Measurements from ENCODE around the gene CNBP.
A peak's percentile ranks its signal among the peaks of the same experiment; 100 is the strongest.

Gene CNBP

GRCh38 chr3:129121016-129121791 lies 62.5 kb downstream of the CNBP start:
- WGBS (ENCODE audit: extremely low coverage, insufficient coverage, insufficient read length) = no CpG with 5 or more reads among the region's 80 CpGs
- Histone ChIP-seq H3K23ac (ENCODE audit: low read length) (no peak overlapping the region), H3K14ac (ENCODE audit: low read length) (peak overlapping the region; percentile 96), H4K12ac (ENCODE audit: low read depth, low read length) (peak overlapping the region; percentile 68), H3K79me1 (ENCODE audit: low read length) (peaks cover 16% of the 10 kb centered on the region), H2AK5ac (ENCODE audit: low read length) (peak overlapping the region; percentile 90), H3K4ac (ENCODE audit: low read depth, low read length) (peak overlapping the region; percentile 54), H3K36me3 (ENCODE audit: control insufficient read depth in 1 of 2, insufficient read depth in 2 of 2, low read length in 2 of 2) (peaks cover 4 to 5% of the 10 kb centered on the region in 2 experiments), H3K9me3 (ENCODE audit: insufficient read depth, low read depth, low read length) (peaks cover 2% of the 10 kb centered on the region), H2AFZ (ENCODE audit: insufficient read depth, low read length, poor library complexity) (peak overlapping the region; percentile 56), H2BK5ac (ENCODE audit: low read depth, low read length, poor library complexity) (peak overlapping the region; percentile 50), H2BK12ac (ENCODE audit: low read length) (no peak overlapping the region), H3K4me1 (ENCODE audit: control insufficient read depth in 1 of 2, insufficient read depth in 2 of 2, low read length in 2 of 2) (peaks cover 11 to 16% of the 10 kb centered on the region in 2 experiments), H3K9ac (ENCODE audit: low read length) (peak overlapping the region; percentile 86), H3K79me2 (ENCODE audit: control insufficient read depth, insufficient read depth, low read length, poor library complexity) (peaks cover 16% of the 10 kb centered on the region), H4K91ac (ENCODE audit: low read depth, low read length) (peak overlapping the region; percentile 60), H3K27me3 (ENCODE audit: insufficient read depth, low read length) (no peaks in the 10 kb centered on the region), H4K8ac (ENCODE audit: low read depth, low read length) (peak overlapping the region; percentile 70), H3K18ac (ENCODE audit: low read length) (peak overlapping the region; percentile 48), H3K4me2 (ENCODE audit: low read length) (peak overlapping the region; percentile 92), H3K4me3 (ENCODE audit: low read depth, low read length) (peak overlapping the region; percentile 89), H3K27ac (ENCODE audit: low read depth, low read length) (peak overlapping the region; percentile 59), H2BK120ac (ENCODE audit: insufficient read depth, low read length, poor library complexity) (peak overlapping the region; percentile 26)
- peak; percentile 45 to 64 for DNase-seq

GRCh38 chr3:129120254-129121004 lies 63.3 kb downstream of the CNBP start:
- H4K12ac ChIP-seq (ENCODE audit: low read depth, low read length) = peak overlapping the region; percentile 57
- H3K9me3 ChIP-seq (ENCODE audit: insufficient read depth, low read depth, low read length) = no peaks in the 10 kb centered on the region
- peaks cover 16% of the 10 kb centered on the region for H3K79me2 ChIP-seq (ENCODE audit: control insufficient read depth, insufficient read depth, low read length, poor library complexity)
- DNase-seq = peak; percentile 84 to 88
- WGBS (ENCODE audit: extremely low coverage, insufficient coverage, insufficient read length) = no CpG with 5 or more reads among the region's 18 CpGs
- peak overlapping the region; percentile 29 for H2BK5ac ChIP-seq (ENCODE audit: low read depth, low read length, poor library complexity)
- peak overlapping the region; percentile 89 for H3K4me3 ChIP-seq (ENCODE audit: low read depth, low read length)
- peak overlapping the region; percentile 90 for H2AK5ac ChIP-seq (ENCODE audit: low read length)
- H4K8ac ChIP-seq (ENCODE audit: low read depth, low read length) = peak overlapping the region; percentile 70
- no peak overlapping the region for H3K4ac ChIP-seq (ENCODE audit: low read depth, low read length)
- H3K23ac ChIP-seq (ENCODE audit: low read length) = no peak overlapping the region
- peak overlapping the region; percentile 96 for H3K14ac ChIP-seq (ENCODE audit: low read length)
- H3K9ac ChIP-seq (ENCODE audit: low read length) = peak overlapping the region; percentile 81
- H3K27ac ChIP-seq (ENCODE audit: low read depth, low read length) = peak overlapping the region; percentile 65
- peaks cover 16% of the 10 kb centered on the region for H3K79me1 ChIP-seq (ENCODE audit: low read length)
- H3K36me3 ChIP-seq (ENCODE audit: control insufficient read depth in 1 of 2, insufficient read depth in 2 of 2, low read length in 2 of 2) = peaks cover 4 to 5% of the 10 kb centered on the region in 2 experiments
- H3K18ac ChIP-seq (ENCODE audit: low read length) = peak overlapping the region; percentile 48
- H2BK120ac ChIP-seq (ENCODE audit: insufficient read depth, low read length, poor library complexity) = peak overlapping the region; percentile 26
- peak overlapping the region; percentile 60 for H4K91ac ChIP-seq (ENCODE audit: low read depth, low read length)
- peaks cover 11 to 16% of the 10 kb centered on the region in 2 experiments for H3K4me1 ChIP-seq (ENCODE audit: control insufficient read depth in 1 of 2, insufficient read depth in 2 of 2, low read length in 2 of 2)
- no peaks in the 10 kb centered on the region for H3K27me3 ChIP-seq (ENCODE audit: insufficient read depth, low read length)
- peak overlapping the region; percentile 56 for H2AFZ ChIP-seq (ENCODE audit: insufficient read depth, low read length, poor library complexity)
- H3K4me2 ChIP-seq (ENCODE audit: low read length) = peak overlapping the region; percentile 92
- H2BK12ac ChIP-seq (ENCODE audit: low read length) = no peak overlapping the region

GRCh38 chr3:129119365-129120100 lies 64.2 kb downstream of the CNBP start:
- H3K9me3 ChIP-seq (ENCODE audit: insufficient read depth, low read depth, low read length) = no peaks in the 10 kb centered on the region
- WGBS (ENCODE audit: extremely low coverage, insufficient coverage, insufficient read length) = no CpG with 5 or more reads among the region's 13 CpGs
- no peak overlapping the region for H3K23ac ChIP-seq (ENCODE audit: low read length)
- no peak overlapping the region for H3K27ac ChIP-seq (ENCODE audit: low read depth, low read length)
- H4K8ac ChIP-seq (ENCODE audit: low read depth, low read length) = no peak overlapping the region
- H3K4me2 ChIP-seq (ENCODE audit: low read length) = peak overlapping the region; percentile 92
- peaks cover 4 to 11% of the 10 kb centered on the region in 2 experiments for H3K36me3 ChIP-seq (ENCODE audit: control insufficient read depth in 1 of 2, insufficient read depth in 2 of 2, low read length in 2 of 2)
- H3K18ac ChIP-seq (ENCODE audit: low read length) = peak overlapping the region; percentile 6
- H3K4me3 ChIP-seq (ENCODE audit: low read depth, low read length) = no peak overlapping the region
- H4K91ac ChIP-seq (ENCODE audit: low read depth, low read length) = no peak overlapping the region
- peaks cover 16% of the 10 kb centered on the region for H3K79me2 ChIP-seq (ENCODE audit: control insufficient read depth, insufficient read depth, low read length, poor library complexity)
- H2BK12ac ChIP-seq (ENCODE audit: low read length) = no peak overlapping the region
- no peak for DNase-seq
- no peak overlapping the region for H4K12ac ChIP-seq (ENCODE audit: low read depth, low read length)
- H3K79me1 ChIP-seq (ENCODE audit: low read length) = peaks cover 16% of the 10 kb centered on the region
- no peak overlapping the region for H2BK5ac ChIP-seq (ENCODE audit: low read depth, low read length, poor library complexity)
- H2AK5ac ChIP-seq (ENCODE audit: low read length) = no peak overlapping the region
- H2AFZ ChIP-seq (ENCODE audit: insufficient read depth, low read length, poor library complexity) = no peak overlapping the region
- no peak overlapping the region for H2BK120ac ChIP-seq (ENCODE audit: insufficient read depth, low read length, poor library complexity)
- no peak overlapping the region for H3K9ac ChIP-seq (ENCODE audit: low read length)
- peaks cover 11 to 16% of the 10 kb centered on the region in 2 experiments for H3K4me1 ChIP-seq (ENCODE audit: control insufficient read depth in 1 of 2, insufficient read depth in 2 of 2, low read length in 2 of 2)
- H3K14ac ChIP-seq (ENCODE audit: low read length) = no peak overlapping the region
- no peaks in the 10 kb centered on the region for H3K27me3 ChIP-seq (ENCODE audit: insufficient read depth, low read length)
- H3K4ac ChIP-seq (ENCODE audit: low read depth, low read length) = peak overlapping the region; percentile 3

- no peak overlapping the region for H4K8ac ChIP-seq (ENCODE audit: low read depth, low read length)
- H3K79me1 ChIP-seq (ENCODE audit: low read length) = peaks cover 16% of the 10 kb centered on the region
- no peak overlapping the region for H2BK12ac ChIP-seq (ENCODE audit: low read length)
- H4K12ac ChIP-seq (ENCODE audit: low read depth, low read length) = no peak overlapping the region
- DNase-seq = no peak
- no peak overlapping the region for H3K27ac ChIP-seq (ENCODE audit: low read depth, low read length)
- H2AK5ac ChIP-seq (ENCODE audit: low read length) = no peak overlapping the region
- H3K9ac ChIP-seq (ENCODE audit: low read length) = no peak overlapping the region
- WGBS (ENCODE audit: extremely low coverage, insufficient coverage, insufficient read length) = no CpG with 5 or more reads among the region's 5 CpGs
- no peak overlapping the region for H3K4me2 ChIP-seq (ENCODE audit: low read length)
- H3K9me3 ChIP-seq (ENCODE audit: insufficient read depth, low read depth, low read length) = no peaks in the 10 kb centered on the region
- no peak overlapping the region for H2BK120ac ChIP-seq (ENCODE audit: insufficient read depth, low read length, poor library complexity)
- peaks cover 4 to 13% of the 10 kb centered on the region in 2 experiments for H3K36me3 ChIP-seq (ENCODE audit: control insufficient read depth in 1 of 2, insufficient read depth in 2 of 2, low read length in 2 of 2)
- no peak overlapping the region for H3K23ac ChIP-seq (ENCODE audit: low read length)
- no peak overlapping the region for H2BK5ac ChIP-seq (ENCODE audit: low read depth, low read length, poor library complexity)
- H3K14ac ChIP-seq (ENCODE audit: low read length) = no peak overlapping the region
- peaks cover 16% of the 10 kb centered on the region for H3K79me2 ChIP-seq (ENCODE audit: control insufficient read depth, insufficient read depth, low read length, poor library complexity)
- H3K4ac ChIP-seq (ENCODE audit: low read depth, low read length) = no peak overlapping the region
- H4K91ac ChIP-seq (ENCODE audit: low read depth, low read length) = no peak overlapping the region
- no peaks in the 10 kb centered on the region for H3K27me3 ChIP-seq (ENCODE audit: insufficient read depth, low read length)
- H3K4me3 ChIP-seq (ENCODE audit: low read depth, low read length) = no peak overlapping the region
- peaks cover 11 to 16% of the 10 kb centered on the region in 2 experiments for H3K4me1 ChIP-seq (ENCODE audit: control insufficient read depth in 1 of 2, insufficient read depth in 2 of 2, low read length in 2 of 2)
- no peak overlapping the region for H3K18ac ChIP-seq (ENCODE audit: low read length)
- no peak overlapping the region for H2AFZ ChIP-seq (ENCODE audit: insufficient read depth, low read length, poor library complexity)
Measured at GRCh38 chr3:129118745-129119144, 65.0 kb downstream of the CNBP start.

All from trophoblast cell (in vitro differentiated cells and primary cell).